IMR-90 (cell line): ENCODE data around the gene CCHCR1. TPM values are rescaled to one million over a fixed set of nuclear protein-coding genes. Genes with fewer than 3 reads are reported as not detected.

Experiments used
- ATAC-seq: fragments of 200-7000 bp; cut with Tn5 transposase; 2 replicates; pipeline ENCODE4 v1.9.1; 2020; ENCODE audit warnings: low read depth, mild to moderate bottlenecking, moderate library complexity
- BruUV-seq: library from RNA; stranded (reverse); fragments of 400-500 nt; replicated peaks from 2 replicates; lab custom pipeline; 2021; lab: Mats Ljungman, UMichigan
- CTCF ChIA-PET: fragments of 300-600 bp; formaldehyde crosslinking; extraction: SDS; loops from one replicate; lab custom pipeline; 2021; ENCODE audit warnings: antibody characterized with exemption; lab: Yijun Ruan, JAX
- POLR2A ChIA-PET: fragments of 300-600 bp; sonication (Branson Sonifier 250); formaldehyde crosslinking; loops from one replicate; lab custom pipeline; 2022; ENCODE audit warnings: antibody characterized with exemption; ENCODE audit not compliant: unreplicated experiment; lab: Charles Lee
- DNase-seq: peaks from one replicate; pipeline ENCODE4 v3.0.0; 2013
- H2AFZ ChIP-seq: replicated peaks from 2 replicates; pipeline ENCODE3; 2013; ENCODE audit warnings: low read length, mild to moderate bottlenecking; ENCODE audit not compliant: poor library complexity
- H2AK5ac ChIP-seq: 2 replicates; pipeline ENCODE4 v1.6.1; 2013; ENCODE audit warnings: low read depth, low read length, inconsistent platforms
- H2AK9ac ChIP-seq: replicated peaks from 2 replicates; pipeline ENCODE3; 2013; ENCODE audit warnings: mild to moderate bottlenecking, low read depth, low read length, moderate library complexity; ENCODE audit not compliant: poor library complexity
- H2BK120ac ChIP-seq: 2 replicates; pipeline ENCODE4 v1.6.1; 2013; ENCODE audit warnings: low read depth, low read length, inconsistent platforms
- H2BK15ac ChIP-seq: 3 replicates; pipeline ENCODE4 v1.6.1; 2013; ENCODE audit warnings: low read depth, low read length, inconsistent platforms
- H2BK20ac ChIP-seq: 2 replicates; pipeline ENCODE4 v1.6.1; 2013; ENCODE audit warnings: low read depth, mild to moderate bottlenecking, inconsistent platforms, low read length, moderate library complexity
- H2BK5ac ChIP-seq: 2 replicates; pipeline ENCODE4 v1.6.1; 2013; ENCODE audit warnings: mild to moderate bottlenecking, low read depth, low read length, inconsistent platforms; ENCODE audit not compliant: poor library complexity, severe bottlenecking
- H3K14ac ChIP-seq: replicated peaks from 2 replicates; pipeline ENCODE4 v1.6.1; 2013; ENCODE audit warnings: low read depth, low read length, inconsistent platforms
- H3K18ac ChIP-seq: 2 replicates; pipeline ENCODE4 v1.6.1; 2013; ENCODE audit warnings: low read depth, low read length, control low read depth
- H3K23ac ChIP-seq: 2 replicates; pipeline ENCODE4 v1.6.1; 2013; ENCODE audit warnings: low read depth, low read length, inconsistent platforms
- H3K27ac ChIP-seq: 2 replicates; pipeline ENCODE4 v1.5.1; 2013; ENCODE audit warnings: mild to moderate bottlenecking, control low read depth, low read length; ENCODE audit not compliant: insufficient read depth
- H3K27me3 ChIP-seq: 2 replicates; pipeline ENCODE4 v1.6.1; 2013; ENCODE audit warnings: low read length; ENCODE audit not compliant: control insufficient read depth, insufficient read depth
- H3K36me3 ChIP-seq: 2 replicates; pipeline ENCODE4 v1.6.1; 2013; ENCODE audit warnings: low read length, mixed read lengths; ENCODE audit not compliant: control insufficient read depth, insufficient read depth
- H3K4ac ChIP-seq: 2 replicates; pipeline ENCODE4 v1.6.1; 2013; ENCODE audit warnings: low read depth, low read length, inconsistent platforms
- H3K4me1 ChIP-seq: 2 replicates; pipeline ENCODE4 v1.6.1; 2013; ENCODE audit warnings: low read length, mixed read lengths; ENCODE audit not compliant: control insufficient read depth, insufficient read depth
- H3K4me2 ChIP-seq: 2 replicates; pipeline ENCODE4 v1.6.1; 2013; ENCODE audit warnings: low read depth, mild to moderate bottlenecking, control low read depth, low read length, moderate library complexity
- H3K4me3 ChIP-seq: 2 replicates; pipeline ENCODE4 v1.5.1; 2013; ENCODE audit warnings: low read depth, mild to moderate bottlenecking, control low read depth, low read length, moderate library complexity; ENCODE audit not compliant: insufficient read depth
- H3K56ac ChIP-seq: 2 replicates; pipeline ENCODE4 v1.6.1; 2013; ENCODE audit warnings: low read length, inconsistent platforms; ENCODE audit not compliant: insufficient read depth; ENCODE audit errors: extremely low read depth
- H3K79me1 ChIP-seq, 2 experiments: 2 replicates each; pipeline ENCODE4 v1.6.1; 2013; ENCODE audit warnings: low read length in 2 of 2, inconsistent platforms in 1 of 2, low read depth in 1 of 2
- H3K9ac ChIP-seq: 2 replicates; pipeline ENCODE4 v1.6.1; 2013; ENCODE audit warnings: low read depth, low read length, control low read depth
- H3K9me1 ChIP-seq: 2 replicates; pipeline ENCODE4 v1.6.1; 2013; ENCODE audit warnings: low read length, inconsistent platforms; ENCODE audit not compliant: insufficient read depth
- H3K9me3 ChIP-seq: 2 replicates; pipeline ENCODE4 v1.6.1; 2013; ENCODE audit warnings: low read length; ENCODE audit not compliant: control insufficient read depth, insufficient read depth
- H4K20me1 ChIP-seq: 2 replicates; pipeline ENCODE4 v1.6.1; 2013; ENCODE audit warnings: low read length, inconsistent platforms; ENCODE audit not compliant: insufficient read depth
- H4K5ac ChIP-seq: 2 replicates; pipeline ENCODE4 v1.6.1; 2013; ENCODE audit warnings: mild to moderate bottlenecking, low read depth, low read length, control low read depth
- H4K8ac ChIP-seq, 2 experiments: 2 replicates each; pipeline ENCODE4 v1.6.1; 2013; ENCODE audit warnings: low read depth in 2 of 2, low read length in 2 of 2, control low read depth in 1 of 2, inconsistent platforms in 1 of 2
- H4K91ac ChIP-seq: 2 replicates; pipeline ENCODE4 v1.6.1; 2013; ENCODE audit warnings: low read depth, low read length, inconsistent platforms; ENCODE audit not compliant: insufficient read depth
- BHLHE40 ChIP-seq: fragments of 150-350 bp; IDR thresholded peaks from 2 replicates; pipeline ENCODE4 v1.6.1; 2016; ENCODE audit warnings: mild to moderate bottlenecking, low read depth, low read length
- CEBPB ChIP-seq: IDR thresholded peaks from 2 replicates; pipeline ENCODE4 v1.6.1; 2012; ENCODE audit warnings: low read depth, low read length, improper control_type of control experiment
- FOS ChIP-seq: fragments of 150-350 bp; IDR thresholded peaks from 2 replicates; pipeline ENCODE4 v1.6.1; 2016; ENCODE audit warnings: low read depth, low read length
- MAFK ChIP-seq: IDR thresholded peaks from 2 replicates; pipeline ENCODE4 v1.6.1; 2012; ENCODE audit warnings: low read depth, low read length, improper control_type of control experiment
- MAZ ChIP-seq: IDR thresholded peaks from 2 replicates; pipeline ENCODE4 v1.6.1; 2012; ENCODE audit warnings: low read depth, mild to moderate bottlenecking, low read length, improper control_type of control experiment, moderate library complexity, borderline replicate concordance
- MXI1 ChIP-seq: IDR thresholded peaks from 2 replicates; pipeline ENCODE4 v1.6.1; 2012; ENCODE audit warnings: low read depth, mild to moderate bottlenecking, low read length, moderate library complexity, borderline replicate concordance
- NFE2L2 ChIP-seq: fragments of 150-350 bp; IDR thresholded peaks from 2 replicates; pipeline ENCODE4 v1.6.1; 2016; ENCODE audit warnings: low read depth, mild to moderate bottlenecking, low read length
- POLR2A ChIP-seq: IDR thresholded peaks from 2 replicates; pipeline ENCODE4 v1.6.1; 2012; ENCODE audit warnings: mild to moderate bottlenecking, low read depth, low read length
- RAD21 ChIP-seq: IDR thresholded peaks from 2 replicates; pipeline ENCODE4 v1.6.1; 2012; ENCODE audit warnings: low read length, improper control_type of control experiment
- RCOR1 ChIP-seq: IDR thresholded peaks from 2 replicates; pipeline ENCODE4 v1.6.1; 2012; ENCODE audit warnings: mild to moderate bottlenecking, low read length, improper control_type of control experiment; ENCODE audit not compliant: insufficient replicate concordance
- RFX5 ChIP-seq: IDR thresholded peaks from 2 replicates; pipeline ENCODE4 v1.8.0; 2012; ENCODE audit warnings: low read depth, mild to moderate bottlenecking, low read length, moderate library complexity
- SMC3 ChIP-seq: fragments of 150-350 bp; IDR thresholded peaks from 2 replicates; pipeline ENCODE4 v1.6.1; 2016; ENCODE audit warnings: low read depth, mild to moderate bottlenecking, antibody characterized with exemption, low read length, moderate library complexity
- WGBS, 2 experiments: methylation state at CpG; one replicate each; pipeline versions ENCODE4 v1.1.5 to v1.1.7; 2013; ENCODE audit warnings: missing lambda C conversion rate in 2 of 2; ENCODE audit not compliant: insufficient read length in 1 of 2; ENCODE audit errors: extremely low coverage in 2 of 2; 5-methylcytosine and 5-hydroxymethylcytosine counted together
- dilution Hi-C: fragments of 300-500 bp; cut with HindIII; formaldehyde crosslinking; loops from one replicate; pipeline ENCODE4 v1.14.3; 2018; ENCODE audit warnings: low sequenced_read_pairs; ENCODE audit not compliant: unreplicated experiment
- in situ Hi-C: fragments of 300-500 bp; cut with MboI; formaldehyde crosslinking; loops from 3 replicates; pipeline ENCODE4 v1.14.3; 2019; ENCODE audit warnings: low sequenced_read_pairs, inconsistent platforms, mixed read lengths
- intact Hi-C: fragments of 100-400 bp; cut with micrococcal nuclease; formaldehyde crosslinking; loops from 2 replicates; pipeline ENCODE4 v1.10.0; 2022
- polyA plus RNA-seq, 3 experiments: library from polyadenylated mRNA; depleted of rRNA; stranded (reverse); fragments of >200 nt; gene quantifications; 2 replicates each; pipeline ENCODE4 v1.2.3, GENCODE V29; 2012; ENCODE audit warnings: low replicate concordance in 1 of 3
- total RNA-seq: library from RNA; depleted of rRNA; stranded (reverse); fragments of >200 nt; gene quantifications from 2 replicates; pipeline ENCODE4 v1.2.3, GENCODE V29; 2012

CCHCR1 gene
- total and polyA plus RNA-seq, 2 of the 4 experiments (the other 2 are of a cell fraction), result 13.1 to 22.0 TPM

DNA sequence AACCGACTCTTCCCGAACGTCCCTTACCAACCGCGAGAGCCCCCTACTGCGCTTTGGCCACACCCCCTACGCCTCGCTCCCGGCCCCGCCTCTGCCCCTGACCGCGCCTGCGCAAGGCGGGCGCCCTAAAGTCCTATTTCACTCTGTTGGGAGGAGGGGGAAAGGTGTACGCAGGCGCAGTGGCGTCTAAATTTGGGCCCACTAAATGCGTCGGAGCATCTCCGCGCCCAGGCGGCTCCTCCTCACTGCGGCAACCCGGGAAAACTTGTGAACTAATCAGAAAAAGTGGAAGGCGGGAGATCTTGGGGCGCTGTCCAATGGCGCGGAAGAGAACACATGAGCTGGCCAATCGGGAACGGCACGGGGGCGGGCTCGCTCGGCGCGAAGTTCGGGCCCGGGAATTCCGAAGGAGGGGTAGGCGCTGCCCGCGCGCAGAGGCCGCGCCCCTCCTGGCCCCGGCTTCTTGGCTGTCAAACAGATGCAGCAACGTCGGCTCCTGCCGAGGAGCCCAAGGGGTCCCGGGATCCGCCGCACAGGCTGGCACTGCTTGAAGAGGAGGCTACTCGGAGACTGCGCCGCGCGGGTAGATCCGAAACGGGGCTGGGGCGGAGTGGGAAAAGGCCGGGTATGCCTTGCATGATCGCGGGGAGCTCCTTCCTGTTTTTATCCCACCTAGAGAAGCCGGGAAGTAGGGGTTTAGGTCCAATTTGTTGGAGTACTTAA lies 699 bp upstream of the CCHCR1 start, which contains the start of gene TCF19 (continued):
- peak; percentile 87 for TF ChIP-seq MXI1

- no peak for ATAC-seq
- CTCF ChIA-PET, result no interaction called here
- dilution Hi-C loops, result no loop called here
These were observed 961 bp downstream of the CCHCR1 start for GRCh38 chr6:31156641-31157040.

More at GRCh38 chr6:31156641-31157040, 961 bp downstream of the CCHCR1 start:
- Histone ChIP-seq H3K36me3 (peaks cover 7% of the 10 kb centered on the region; the same call in 1 of the 2 replicates), H3K4ac (no peak overlapping the region), H2BK15ac (no peak overlapping the region), H2AK9ac (peak overlapping the region; percentile 13), H2AFZ (no peak overlapping the region), H3K9ac (no peak overlapping the region), H3K56ac (no peak overlapping the region), H3K23ac (no peak overlapping the region), H2BK120ac (no peak overlapping the region), H3K9me1 (peaks cover 19% of the 10 kb centered on the region), H4K20me1 (no peaks in the 10 kb centered on the region; the same call in 1 of the 2 replicates), H3K4me3 (no peak overlapping the region), H3K4me2 (no peak overlapping the region), H3K27me3 (no peaks in the 10 kb centered on the region), H3K14ac (no peak overlapping the region), H3K27ac (no peak overlapping the region), H3K4me1 (peaks cover 10% of the 10 kb centered on the region), H2BK20ac (no peak overlapping the region), H2AK5ac (no peak overlapping the region), H3K9me3 (no peaks in the 10 kb centered on the region), H2BK5ac (no peak overlapping the region), H4K91ac (no peak overlapping the region), H4K8ac (no peak overlapping the region), H3K79me1 (peaks cover 14 to 43% of the 10 kb centered on the region in 2 experiments), H3K18ac (no peak overlapping the region), H4K5ac (no peak overlapping the region)
- DNase-seq, result no peak
- 94% methylated on average over 3 of the region's 7 CpGs; no CpG with 5 or more reads in 1 of the 2 experiments for WGBS, 2 experiments
- POLR2A ChIA-PET, result no interaction called here
- TF ChIP-seq RAD21 (no peak), MAZ (no peak), FOS (no peak), SMC3 (no peak), MXI1 (no peak), POLR2A (no peak), RCOR1 (no peak), CEBPB (no peak), BHLHE40 (no peak), RFX5 (no peak), NFE2L2 (no peak), MAFK (no peak)
- in situ Hi-C loops, result no loop called here
- no TSS peak for BruUV-seq
- intact Hi-C loops, result no loop called here
